Measurements from ENCODE around the gene RBMS3.

Gene RBMS3

DNA sequence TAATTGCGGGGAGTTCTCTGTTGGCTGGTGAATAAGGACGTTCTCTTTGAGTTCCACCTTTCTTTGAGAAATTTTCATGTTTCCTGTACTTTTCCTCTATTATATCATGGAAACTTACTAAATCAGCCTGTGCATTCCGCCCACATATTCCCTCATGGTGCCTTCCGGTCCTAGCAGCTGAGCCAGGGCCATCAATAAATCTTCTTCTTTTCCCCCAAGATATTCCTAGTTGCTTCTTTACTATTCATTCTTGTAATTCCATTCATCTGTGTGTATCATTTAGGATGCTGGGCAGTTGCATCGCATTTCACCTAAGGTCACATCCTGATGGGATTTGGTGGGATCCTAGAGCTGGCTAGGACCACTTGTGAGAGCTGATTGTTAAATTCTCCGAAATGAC, 139.2 kb downstream of the RBMS3 start:
- Histone ChIP-seq H3K9ac (ENCODE audit: low read depth, low read length) (no peak overlapping the region), H3K4me3 (ENCODE audit: low read length) (no peak overlapping the region), H3K27me3 (ENCODE audit: insufficient read depth, low read length) (no peaks in the 10 kb centered on the region), H3K27ac (ENCODE audit: low read length) (no peak overlapping the region), H3K9me3 (ENCODE audit: insufficient read depth, low read depth, low read length) (no peaks in the 10 kb centered on the region), H3K4me1 (ENCODE audit: insufficient read depth, low read length) (peaks cover 5% of the 10 kb centered on the region; the same call in 1 of the 2 replicates), H3K36me3 (ENCODE audit: insufficient read depth, low read depth, low read length) (no peaks in the 10 kb centered on the region)

DNA sequence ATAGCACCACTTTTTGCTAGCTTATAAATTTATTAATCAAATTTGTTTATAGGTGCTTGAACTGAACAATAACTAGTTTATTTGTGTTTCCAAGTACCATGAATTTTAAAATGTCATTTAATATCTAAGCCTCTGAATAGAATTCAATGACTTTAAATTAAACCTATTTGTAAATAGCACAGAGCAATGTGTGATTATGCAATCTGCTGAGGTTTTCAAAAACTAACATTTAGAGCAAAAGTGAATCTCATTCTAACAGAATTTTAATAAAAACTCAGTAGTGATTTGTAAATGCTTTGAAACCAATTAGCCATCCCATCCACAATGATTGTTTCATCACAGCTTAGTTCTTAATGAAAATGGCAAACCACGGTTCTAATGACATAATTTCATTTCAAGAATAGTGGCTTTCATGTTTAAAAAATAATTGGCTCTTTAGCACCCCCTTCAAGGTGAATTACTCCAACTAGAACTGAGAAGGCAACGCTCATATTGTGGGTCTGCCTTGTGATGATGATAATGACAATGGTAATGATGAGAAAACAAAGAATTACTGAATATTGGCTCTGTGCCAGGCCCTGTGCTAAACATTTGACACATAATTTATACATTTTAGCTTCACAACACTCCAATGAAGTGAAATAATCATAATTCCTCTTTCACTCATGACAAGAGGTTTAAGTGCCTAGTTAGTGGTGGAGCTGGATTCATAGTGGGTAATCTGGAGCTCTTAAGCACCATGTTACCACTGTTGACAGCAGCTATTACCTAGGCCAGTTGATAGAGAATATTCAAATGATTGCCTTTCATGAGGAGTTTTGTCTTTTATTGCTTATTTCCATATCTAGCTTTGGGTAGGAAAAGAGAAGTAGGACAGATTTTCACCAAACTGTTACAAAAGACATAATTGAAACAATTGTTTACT, 145.7 kb downstream of the RBMS3 start:
- H3K27ac ChIP-seq (ENCODE audit: low read length) = no peak overlapping the region
- no peaks in the 10 kb centered on the region for H3K9me3 ChIP-seq (ENCODE audit: insufficient read depth, low read depth, low read length)

DNA sequence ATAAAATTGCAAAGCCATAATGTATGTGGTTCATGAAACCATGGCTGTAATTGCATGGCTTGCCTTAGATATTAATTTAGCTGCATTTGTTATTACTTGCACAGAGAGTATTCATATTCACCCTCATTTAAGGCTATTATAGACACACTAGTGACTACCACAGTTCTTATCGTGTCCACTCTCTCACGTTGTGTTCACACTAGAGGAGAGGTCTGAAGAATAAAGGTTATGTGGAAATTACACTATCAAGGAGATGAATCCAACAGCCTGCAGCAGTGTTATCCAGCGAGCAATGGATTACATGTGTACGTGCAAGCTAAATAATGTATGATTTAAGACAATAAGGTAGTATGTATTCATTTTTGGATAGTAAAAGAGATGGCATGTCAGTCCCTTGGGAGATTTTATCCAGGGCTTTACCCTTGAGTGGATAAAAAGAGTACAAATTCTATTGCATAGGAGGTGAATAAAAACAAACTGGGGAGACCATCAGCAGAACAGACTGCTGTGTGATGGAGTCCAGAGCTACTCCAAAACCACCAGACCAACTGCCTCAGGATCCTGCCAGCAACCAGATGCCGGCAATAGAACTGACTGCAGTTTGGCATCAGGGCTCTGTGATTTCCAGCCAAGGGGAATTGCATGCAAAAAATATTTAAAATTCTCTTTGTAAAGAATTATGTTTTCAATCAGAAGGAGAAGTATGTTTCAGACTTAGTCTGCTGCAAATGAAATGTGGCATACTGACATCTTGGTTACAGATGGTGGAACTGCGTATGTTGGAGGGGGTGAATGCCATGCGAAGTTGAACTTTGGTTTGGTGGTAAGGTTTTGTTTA, 146.6 kb downstream of the RBMS3 start:
- Histone ChIP-seq H3K4me3 (ENCODE audit: low read length) (no peak overlapping the region), H3K36me3 (ENCODE audit: insufficient read depth, low read depth, low read length) (no peaks in the 10 kb centered on the region), H3K9ac (ENCODE audit: low read depth, low read length) (no peak overlapping the region), H3K27me3 (ENCODE audit: insufficient read depth, low read length) (no peaks in the 10 kb centered on the region), H3K27ac (ENCODE audit: low read length) (no peak overlapping the region), H3K9me3 (ENCODE audit: insufficient read depth, low read depth, low read length) (no peaks in the 10 kb centered on the region), H3K4me1 (ENCODE audit: insufficient read depth, low read length) (peaks cover 14% of the 10 kb centered on the region)

More for the DNA sequence above, 145.7 kb downstream of the RBMS3 start:
- Histone ChIP-seq H3K27me3 (ENCODE audit: insufficient read depth, low read length) (no peaks in the 10 kb centered on the region), H3K9ac (ENCODE audit: low read depth, low read length) (no peak overlapping the region), H3K4me1 (ENCODE audit: insufficient read depth, low read length) (peaks cover 14% of the 10 kb centered on the region), H3K4me3 (ENCODE audit: low read length) (no peak overlapping the region), H3K36me3 (ENCODE audit: insufficient read depth, low read depth, low read length) (no peaks in the 10 kb centered on the region)

DNA sequence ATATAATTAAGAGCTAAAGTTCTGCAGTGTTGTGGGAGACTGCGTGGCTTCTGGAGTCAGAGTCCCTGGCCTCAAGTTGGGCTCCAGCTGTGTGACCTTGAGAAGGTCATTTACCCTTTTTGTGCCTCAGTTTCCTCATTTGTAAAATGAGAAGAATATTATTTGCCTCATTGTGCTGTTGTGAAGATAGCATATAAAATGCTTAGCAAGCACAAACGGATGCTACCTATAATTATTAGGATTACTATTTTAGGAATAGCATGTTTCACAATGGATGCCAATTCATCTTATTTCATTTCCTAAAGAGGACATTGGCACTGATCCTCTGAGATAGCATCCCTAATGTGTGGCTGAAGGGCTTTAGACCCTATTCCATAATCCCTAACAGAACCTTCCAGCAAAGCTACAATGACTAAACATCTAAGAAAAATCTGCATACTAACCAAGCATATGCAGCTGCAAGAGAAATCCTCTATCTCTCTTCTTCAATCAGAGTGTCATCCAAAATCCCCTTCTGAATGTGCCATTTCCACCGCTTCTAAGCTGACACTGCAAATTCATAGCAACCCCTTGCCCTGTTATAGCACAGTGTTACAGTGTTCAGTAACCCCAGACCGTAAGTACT, 148.3 kb downstream of the RBMS3 start:
- Histone ChIP-seq H3K4me1 (ENCODE audit: insufficient read depth, low read length) (peaks cover 14% of the 10 kb centered on the region), H3K9me3 (ENCODE audit: insufficient read depth, low read depth, low read length) (no peaks in the 10 kb centered on the region)

DNA sequence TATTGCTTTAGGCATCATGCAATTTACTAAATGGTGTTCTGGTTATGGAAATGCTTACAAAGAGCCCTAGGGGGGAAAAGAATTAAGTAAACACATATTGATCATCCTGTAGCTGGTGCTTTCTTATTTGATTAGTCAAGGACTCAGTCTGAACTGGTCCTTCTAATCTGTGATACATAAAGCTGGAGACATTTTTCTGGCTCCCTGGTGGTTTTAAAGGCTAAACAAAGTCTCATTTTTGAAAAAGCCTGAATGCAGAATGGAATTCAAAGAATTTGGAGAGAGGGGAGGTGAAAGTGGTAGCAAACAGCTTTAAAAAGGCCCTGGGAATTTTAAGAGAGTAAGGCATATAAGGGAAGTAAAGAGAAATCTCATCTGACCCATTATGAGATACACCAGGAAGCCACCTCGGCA, 149.7 kb downstream of the RBMS3 start:
- H3K27me3 ChIP-seq (ENCODE audit: insufficient read depth, low read length) = no peaks in the 10 kb centered on the region

More for the DNA sequence above, 148.3 kb downstream of the RBMS3 start:
- H3K27ac ChIP-seq (ENCODE audit: low read length) = no peak overlapping the region
- no peak overlapping the region for H3K9ac ChIP-seq (ENCODE audit: low read depth, low read length)
- H3K36me3 ChIP-seq (ENCODE audit: insufficient read depth, low read depth, low read length) = no peaks in the 10 kb centered on the region
- H3K27me3 ChIP-seq (ENCODE audit: insufficient read depth, low read length) = no peaks in the 10 kb centered on the region
- no peak overlapping the region for H3K4me3 ChIP-seq (ENCODE audit: low read length)

DNA sequence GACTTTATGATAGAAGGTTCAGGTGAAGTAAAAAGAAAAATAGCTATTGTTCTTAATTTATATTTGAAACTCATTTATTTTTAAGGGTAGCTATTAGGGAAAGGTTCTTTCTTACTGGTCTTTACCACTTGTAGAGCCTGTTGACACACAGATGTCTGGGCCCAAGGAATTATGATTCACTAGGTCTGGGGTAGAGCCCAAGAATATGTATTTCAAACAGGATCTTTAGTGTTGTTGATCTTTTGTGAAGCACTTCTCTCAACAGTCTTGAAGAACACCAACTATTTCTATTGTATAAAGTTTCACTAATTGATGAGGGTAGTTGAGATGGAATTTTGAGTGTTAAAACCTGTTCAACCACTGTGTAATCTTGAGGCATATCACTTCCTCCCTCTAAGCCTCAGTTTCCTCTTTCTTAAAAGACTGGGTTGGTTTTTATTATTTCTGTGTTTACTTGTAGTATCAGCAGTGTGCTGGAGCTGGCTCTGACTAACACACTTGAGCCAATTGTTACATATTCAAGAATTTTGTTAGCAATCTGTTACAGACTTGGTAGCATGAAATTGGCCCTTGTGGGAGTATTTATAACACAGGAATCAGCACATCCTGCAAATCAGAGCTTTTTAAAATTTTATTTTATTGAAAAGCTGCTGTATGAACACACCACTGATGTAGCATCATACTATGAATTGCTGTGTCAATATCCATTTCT, 155.9 kb downstream of the RBMS3 start:
- H3K27me3 ChIP-seq (ENCODE audit: insufficient read depth, low read length) = no peaks in the 10 kb centered on the region
- H3K4me1 ChIP-seq (ENCODE audit: insufficient read depth, low read length) = peaks cover 18% of the 10 kb centered on the region; the same call in 1 of the 2 replicates
- H3K9me3 ChIP-seq (ENCODE audit: insufficient read depth, low read depth, low read length) = no peaks in the 10 kb centered on the region
- no peaks in the 10 kb centered on the region for H3K36me3 ChIP-seq (ENCODE audit: insufficient read depth, low read depth, low read length)
- no peak overlapping the region for H3K4me3 ChIP-seq (ENCODE audit: low read length)
- no peak overlapping the region for H3K27ac ChIP-seq (ENCODE audit: low read length)
- no peak overlapping the region for H3K9ac ChIP-seq (ENCODE audit: low read depth, low read length)

More for the DNA sequence above, 149.7 kb downstream of the RBMS3 start:
- no peaks in the 10 kb centered on the region for H3K36me3 ChIP-seq (ENCODE audit: insufficient read depth, low read depth, low read length)
- 0 out of 2 replicates have a peak overlapping the region, but pooled peaks have one; percentile 3 for H3K9ac ChIP-seq (ENCODE audit: low read depth, low read length)
- H3K4me3 ChIP-seq (ENCODE audit: low read length) = no peak overlapping the region
- H3K9me3 ChIP-seq (ENCODE audit: insufficient read depth, low read depth, low read length) = no peaks in the 10 kb centered on the region
- no peak overlapping the region for H3K27ac ChIP-seq (ENCODE audit: low read length)
- peaks cover 14% of the 10 kb centered on the region for H3K4me1 ChIP-seq (ENCODE audit: insufficient read depth, low read length)

DNA sequence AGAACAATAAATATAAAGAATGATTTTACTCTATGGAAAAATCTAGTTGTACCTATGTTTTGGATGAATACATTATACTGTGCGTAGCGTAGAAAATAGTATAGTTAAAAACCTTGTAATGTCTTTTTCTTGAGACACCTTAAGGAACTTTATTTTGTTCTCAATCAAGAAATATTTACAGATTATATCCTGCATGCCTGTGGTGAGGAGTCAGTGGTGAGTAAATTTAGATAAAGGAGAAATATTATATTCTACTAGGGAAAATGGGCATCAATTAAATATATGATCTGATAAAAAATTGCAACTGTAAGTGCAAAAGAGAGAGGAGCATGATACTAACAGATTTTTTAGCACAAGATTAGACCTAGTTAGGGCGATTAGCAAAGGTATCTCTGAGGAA, 157.7 kb downstream of the RBMS3 start:
- Histone ChIP-seq H3K27ac (ENCODE audit: low read length) (no peak overlapping the region), H3K4me1 (ENCODE audit: insufficient read depth, low read length) (peaks cover 18% of the 10 kb centered on the region; the same call in 1 of the 2 replicates), H3K4me3 (ENCODE audit: low read length) (no peak overlapping the region), H3K27me3 (ENCODE audit: insufficient read depth, low read length) (no peaks in the 10 kb centered on the region), H3K9ac (ENCODE audit: low read depth, low read length) (no peak overlapping the region), H3K36me3 (ENCODE audit: insufficient read depth, low read depth, low read length) (no peaks in the 10 kb centered on the region), H3K9me3 (ENCODE audit: insufficient read depth, low read depth, low read length) (no peaks in the 10 kb centered on the region)

DNA sequence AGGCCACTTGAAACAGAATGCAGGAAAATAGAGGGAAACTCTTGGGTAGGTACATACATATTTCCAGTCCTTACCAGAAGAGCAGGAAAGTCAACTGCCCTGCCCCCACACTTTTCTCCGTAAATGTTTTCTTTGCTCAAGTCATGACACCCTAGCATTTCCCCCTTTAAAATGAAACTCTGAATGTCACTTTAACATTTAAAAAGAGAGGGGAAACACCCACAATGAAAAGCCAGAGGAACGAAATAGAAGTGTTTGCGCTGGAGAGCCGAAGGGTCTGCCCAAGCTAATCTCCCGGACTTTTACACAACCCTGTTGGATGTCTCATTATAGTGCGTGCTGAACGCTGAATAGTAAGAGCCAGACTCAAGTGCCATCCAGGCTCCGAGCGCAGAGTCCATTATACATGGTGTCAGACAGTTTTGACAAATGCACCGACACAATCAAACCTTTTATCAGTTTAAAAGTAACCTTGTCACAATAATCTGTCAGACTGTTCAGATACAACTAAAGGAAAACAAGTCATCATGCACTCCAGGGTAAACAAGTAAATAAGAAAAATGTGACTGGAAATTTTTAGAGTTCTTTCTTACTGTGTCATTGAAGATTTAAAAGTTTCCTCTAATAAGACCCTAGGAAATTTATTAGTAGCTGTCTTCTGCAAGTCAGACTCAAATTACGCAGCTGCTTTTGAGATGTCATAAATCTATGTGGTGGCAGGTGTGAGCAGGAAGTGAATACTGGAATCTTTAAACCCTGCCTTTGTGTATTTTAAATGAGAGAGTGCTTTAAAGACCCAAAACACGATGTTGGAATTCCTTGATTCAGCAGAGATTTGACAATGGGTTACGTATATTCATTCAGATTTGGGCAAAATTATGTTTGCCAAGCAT, 159.8 kb downstream of the RBMS3 start:
- no peaks in the 10 kb centered on the region for H3K27me3 ChIP-seq (ENCODE audit: insufficient read depth, low read length)
- H3K4me1 ChIP-seq (ENCODE audit: insufficient read depth, low read length) = peaks cover 18% of the 10 kb centered on the region; the same call in 1 of the 2 replicates
- H3K9me3 ChIP-seq (ENCODE audit: insufficient read depth, low read depth, low read length) = no peaks in the 10 kb centered on the region
- H3K36me3 ChIP-seq (ENCODE audit: insufficient read depth, low read depth, low read length) = no peaks in the 10 kb centered on the region
- peak overlapping the region; percentile 51 for H3K4me3 ChIP-seq (ENCODE audit: low read length)
- peak overlapping the region; percentile 31; the same call in 1 of the 2 replicates for H3K9ac ChIP-seq (ENCODE audit: low read depth, low read length)
- peak overlapping the region; percentile 5 for H3K27ac ChIP-seq (ENCODE audit: low read length)

DNA sequence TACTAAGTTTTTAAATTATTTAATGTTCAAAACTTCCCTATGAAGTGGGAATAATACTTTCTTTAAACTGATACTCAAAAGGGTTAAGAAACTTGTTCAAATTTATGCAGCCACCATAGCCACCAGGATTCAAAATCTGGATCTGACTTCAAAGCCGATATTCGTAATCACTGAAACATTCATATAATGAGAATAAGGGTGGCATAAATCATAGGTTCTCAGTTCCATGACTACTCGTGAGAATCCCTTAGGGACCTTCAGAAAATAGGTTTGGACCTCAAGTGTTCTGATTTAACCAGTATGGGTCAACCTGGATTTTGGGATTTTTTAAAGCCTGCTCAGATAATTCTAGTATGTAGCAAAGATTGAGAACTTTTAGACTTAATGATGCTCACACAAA, 160.6 kb downstream of the RBMS3 start:
- H3K27me3 ChIP-seq (ENCODE audit: insufficient read depth, low read length) = no peaks in the 10 kb centered on the region
- no peak overlapping the region for H3K4me3 ChIP-seq (ENCODE audit: low read length)
- no peaks in the 10 kb centered on the region for H3K36me3 ChIP-seq (ENCODE audit: insufficient read depth, low read depth, low read length)
- H3K9ac ChIP-seq (ENCODE audit: low read depth, low read length) = no peak overlapping the region
- H3K4me1 ChIP-seq (ENCODE audit: insufficient read depth, low read length) = peaks cover 18% of the 10 kb centered on the region; the same call in 1 of the 2 replicates
- no peak overlapping the region for H3K27ac ChIP-seq (ENCODE audit: low read length)
- no peaks in the 10 kb centered on the region for H3K9me3 ChIP-seq (ENCODE audit: insufficient read depth, low read depth, low read length)

DNA sequence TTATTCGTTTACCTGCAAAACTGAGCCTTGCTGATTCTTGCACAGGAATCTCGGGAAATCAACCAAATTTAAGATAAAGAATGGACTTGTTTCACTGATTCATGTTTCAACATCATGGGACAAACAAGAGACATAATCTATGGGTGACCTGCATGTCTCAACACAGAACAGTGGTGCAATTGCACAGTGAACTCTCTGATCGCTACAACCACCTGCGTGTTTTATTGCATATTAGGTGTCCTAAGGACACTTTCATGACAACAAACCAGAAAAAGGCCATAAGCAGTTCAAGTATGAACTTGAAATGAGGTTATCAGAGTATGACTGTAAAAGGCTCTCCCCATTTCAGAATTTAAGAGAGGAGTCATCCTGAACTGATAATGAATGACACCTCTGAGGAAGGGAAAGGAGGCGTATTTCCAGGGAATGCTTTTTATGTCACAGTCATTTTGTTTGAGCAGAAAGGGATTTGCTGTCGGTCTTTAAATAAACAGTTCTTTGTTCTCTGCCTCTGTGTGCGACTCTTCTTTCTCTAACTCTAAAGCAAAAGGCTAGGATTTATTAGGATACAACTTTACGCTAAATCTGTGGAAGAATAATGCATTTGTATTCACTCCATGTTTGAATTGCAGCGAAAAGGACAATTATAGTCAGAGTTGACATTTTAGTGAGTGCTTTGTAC, 167.2 kb downstream of the RBMS3 start:
- Histone ChIP-seq H3K36me3 (ENCODE audit: insufficient read depth, low read depth, low read length) (no peaks in the 10 kb centered on the region), H3K9me3 (ENCODE audit: insufficient read depth, low read depth, low read length) (no peaks in the 10 kb centered on the region), H3K27me3 (ENCODE audit: insufficient read depth, low read length) (no peaks in the 10 kb centered on the region), H3K27ac (ENCODE audit: low read length) (no peak overlapping the region), H3K9ac (ENCODE audit: low read depth, low read length) (no peak overlapping the region), H3K4me1 (ENCODE audit: insufficient read depth, low read length) (peaks cover 6% of the 10 kb centered on the region), H3K4me3 (ENCODE audit: low read length) (no peak overlapping the region)

Data from iPS-20b (cell line).